HFFc6 (cell line): ENCODE measurements around the gene IER2. TPM values are rescaled to one million over a fixed set of nuclear protein-coding genes. Genes with fewer than 3 reads are reported as not detected.

ENCODE experiments used
- DNase-seq: peaks from one replicate; pipeline ENCODE4 v3.0.0-alpha.2; 2018
- H3K27ac Mint-ChIP-seq: 2 replicates; pipeline ENCODE4 v1.8.0; 2020; ENCODE audit warnings: mild to moderate bottlenecking, mixed read lengths
- H3K27me3 Mint-ChIP-seq: 2 replicates; pipeline ENCODE4 v1.8.0; 2021; ENCODE audit warnings: mild to moderate bottlenecking, moderate library complexity, mixed read lengths; ENCODE audit not compliant: insufficient read depth
- H3K36me3 Mint-ChIP-seq: 2 replicates; pipeline ENCODE4 v1.8.0; 2021; ENCODE audit warnings: low read depth, mixed read lengths
- H3K4me1 Mint-ChIP-seq: 2 replicates; pipeline ENCODE4 v1.8.0; 2020; ENCODE audit warnings: low read depth, mixed read lengths
- H3K4me3 Mint-ChIP-seq: 2 replicates; pipeline ENCODE4 v1.8.0; 2020; ENCODE audit warnings: mild to moderate bottlenecking, moderate library complexity, mixed read lengths
- H3K9me3 Mint-ChIP-seq: 2 replicates; pipeline ENCODE4 v1.8.0; 2020; ENCODE audit warnings: mild to moderate bottlenecking, mixed read lengths
- CTCF ChIP-seq: fragments of 200-600 bp; sonication (generic); IDR thresholded peaks from 2 replicates; pipeline ENCODE4 v1.5.0; 2021; ENCODE audit warnings: antibody characterized with exemption, mild to moderate bottlenecking
- total RNA-seq, 6 experiments: library from RNA; stranded (reverse); fragmentation: NEBNext Ultra II Directional; extraction: Animal tissue kit (Norgen Biotek cat#: 25700); gene quantifications; 2 replicates in 1 of 6; 3 replicates in 5 of 6; pipeline ENCODE4 v1.2.3, GENCODE V29; 2021

IER2 gene
- total RNA-seq, 6 experiments from 2014 or later, result 68.9 to 91.2 (median 87.7) TPM

GRCh38 chr19:13117176-13117771 is 32.9 kb upstream of the IER2 start:
- Mint-ChIP-seq H3K27ac (peak overlapping the region; percentile 95), H3K27me3 (no peaks in the 10 kb centered on the region; the same call in 1 of the 2 replicates), H3K4me3 (peak overlapping the region; percentile 99), H3K4me1 (peaks cover 54% of the 10 kb centered on the region), H3K36me3 (peaks cover 6% of the 10 kb centered on the region; the same call in 1 of the 2 replicates), H3K9me3 (no peaks in the 10 kb centered on the region)
- TF ChIP-seq CTCF, result no peak
- DNase-seq, result no peak

GRCh38 chr19:13117772-13118423 is 32.3 kb upstream of the IER2 start, which contains the start of gene NACC1:
TSS of gene NACC1 (plus strand) at chr19:13118264. CDS start at chr19:13135208, 16,944 bp downstream.
- peak within 1 kb of the TSS; percentile 95 for H3K27ac Mint-ChIP-seq
- no peak for TF ChIP-seq CTCF
- peaks cover 60% of the 10 kb centered on the region for H3K4me1 Mint-ChIP-seq
- no peaks in the 10 kb centered on the region; the same call in 1 of the 2 replicates for H3K27me3 Mint-ChIP-seq
- H3K4me3 Mint-ChIP-seq, result peak within 1 kb of the TSS; percentile 99
- peaks cover 6% of the 10 kb centered on the region; the same call in 1 of the 2 replicates for H3K36me3 Mint-ChIP-seq
- no peaks in the 10 kb centered on the region for H3K9me3 Mint-ChIP-seq
- peak; percentile 81 for DNase-seq

- Mint-ChIP-seq H3K27me3 (no peaks in the 10 kb centered on the region; the same call in 1 of the 2 replicates), H3K4me1 (peaks cover 60% of the 10 kb centered on the region), H3K4me3 (peak overlapping the region; percentile 89), H3K9me3 (no peaks in the 10 kb centered on the region), H3K27ac (peak overlapping the region; percentile 91), H3K36me3 (peaks cover 6% of the 10 kb centered on the region; the same call in 1 of the 2 replicates)
- TF ChIP-seq CTCF, result no peak
- DNase-seq, result no peak
Observed at GRCh38 chr19:13118424-13119193, 31.6 kb upstream of the IER2 start.

GRCh38 chr19:13119627-13120026 is 30.6 kb upstream of the IER2 start:
- DNase-seq, result no peak
- peak overlapping the region; percentile 89 for H3K4me3 Mint-ChIP-seq
- peaks cover 6% of the 10 kb centered on the region; the same call in 1 of the 2 replicates for H3K36me3 Mint-ChIP-seq
- H3K4me1 Mint-ChIP-seq, result peaks cover 60% of the 10 kb centered on the region
- TF ChIP-seq CTCF, result no peak
- H3K27ac Mint-ChIP-seq, result peak overlapping the region; percentile 91
- no peaks in the 10 kb centered on the region for H3K9me3 Mint-ChIP-seq
- no peaks in the 10 kb centered on the region; the same call in 1 of the 2 replicates for H3K27me3 Mint-ChIP-seq

- Mint-ChIP-seq H3K4me3 (peak overlapping the region; percentile 89), H3K4me1 (peaks cover 57% of the 10 kb centered on the region), H3K27ac (peak overlapping the region; percentile 91), H3K36me3 (peaks cover 6% of the 10 kb centered on the region; the same call in 1 of the 2 replicates), H3K9me3 (no peaks in the 10 kb centered on the region), H3K27me3 (no peaks in the 10 kb centered on the region; the same call in 1 of the 2 replicates)
- DNase-seq, result no peak
- TF ChIP-seq CTCF, result no peak
Observed at GRCh38 chr19:13120031-13120430, 30.2 kb upstream of the IER2 start.
